ENCODE data around the gene KLHL36.
"Not testable (repeated sequence)": the region's sequence is repeated elsewhere in the genome, so short reads cannot be mapped to it uniquely, and the experiment has no call there.

KLHL36 gene

DNA sequence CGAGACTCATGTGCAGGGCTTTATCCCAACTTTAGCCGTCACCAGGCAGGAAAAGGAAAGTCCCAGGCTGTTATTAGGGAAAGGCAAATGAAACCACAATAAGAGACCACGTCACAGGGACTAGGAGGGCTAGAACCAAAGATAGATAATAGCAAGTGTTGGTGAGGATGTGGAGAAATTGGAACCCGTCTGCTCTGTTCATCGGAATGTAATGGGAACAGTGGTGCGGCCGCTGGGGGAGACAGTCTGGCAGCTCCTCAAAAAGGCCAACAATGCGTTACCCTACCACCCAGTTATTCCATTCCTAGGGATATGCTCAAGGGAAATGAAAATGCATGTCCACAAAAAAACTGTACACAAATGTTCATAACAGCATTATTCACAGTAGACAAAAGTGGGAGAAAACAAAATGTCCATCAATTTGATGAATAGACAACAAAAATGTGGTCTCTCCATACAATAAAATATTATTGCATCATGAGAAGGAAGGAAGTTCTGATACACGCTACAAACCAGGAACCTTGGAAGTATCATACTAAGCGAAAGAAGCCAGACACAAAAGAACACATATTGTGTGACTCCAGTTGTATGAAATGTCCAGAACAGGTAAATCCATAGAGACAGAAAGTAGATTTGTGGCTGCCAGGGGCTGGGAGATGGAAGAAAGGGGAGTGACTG lies 32.0 kb downstream of the KLHL36 start:
- Histone ChIP-seq H3K36me3 (ENCODE audit: control insufficient read depth in 1 of 2, insufficient read depth in 2 of 2, low read length in 2 of 2) (no peaks in the 10 kb centered on the region), H3K4me3 (ENCODE audit: low read depth in 1 of 2, low read length in 2 of 2) (no peak overlapping the region), H3K27ac (ENCODE audit: low read depth, low read length) (no peak overlapping the region), H3K9ac (ENCODE audit: low read depth in 1 of 2, low read length in 2 of 2) (no peak overlapping the region), H3K9me3 (ENCODE audit: control insufficient read depth in 1 of 2, low read length in 2 of 2) (no peaks in the 10 kb centered on the region), H3K4me1 (ENCODE audit: control insufficient read depth in 1 of 2, insufficient read depth in 2 of 2, low read length in 2 of 2) (no peaks in the 10 kb centered on the region), H3K27me3 (ENCODE audit: control insufficient read depth in 1 of 2, insufficient read depth in 2 of 2, low read length in 2 of 2) (peaks cover 0 to 4% of the 10 kb centered on the region in 2 donors)

DNA sequence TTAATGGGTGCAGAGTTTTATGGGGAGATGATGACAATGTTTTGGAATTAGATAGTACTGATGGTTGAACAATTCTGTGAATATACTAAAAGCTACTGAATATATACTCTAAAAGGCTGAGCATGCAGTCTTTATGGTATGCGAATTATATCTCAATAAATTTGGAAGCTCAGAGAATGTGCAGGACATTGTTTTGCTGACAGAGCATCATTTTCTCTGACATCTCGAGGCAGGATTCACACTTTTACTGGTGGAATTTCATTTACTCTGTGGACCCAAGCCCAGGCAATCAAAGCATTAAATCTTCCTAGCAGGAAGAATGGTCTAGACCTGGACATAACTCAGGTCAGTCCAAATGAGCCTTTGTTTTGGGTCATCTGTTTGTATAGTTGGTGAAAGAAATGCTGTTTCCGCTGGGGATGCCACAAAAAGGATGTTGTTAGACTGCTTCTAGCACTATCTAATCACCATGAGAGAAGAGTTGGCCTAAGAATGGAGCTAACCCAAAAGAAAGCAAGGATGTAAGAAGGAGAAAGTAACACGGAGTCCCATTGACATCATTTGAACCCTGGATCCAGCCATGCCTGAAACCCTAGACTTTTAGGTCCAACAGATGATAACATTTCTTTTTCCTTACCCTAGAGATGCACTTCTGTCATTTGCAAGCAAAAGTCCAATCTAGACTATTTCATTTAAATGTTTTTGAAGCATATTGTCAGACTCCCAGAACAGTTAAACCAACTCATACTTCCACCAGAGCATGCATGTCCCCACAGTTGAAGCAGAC lies 32.7 kb downstream of the KLHL36 start:
- Histone ChIP-seq H3K4me1 (ENCODE audit: control insufficient read depth in 1 of 2, insufficient read depth in 2 of 2, low read length in 2 of 2) (no peaks in the 10 kb centered on the region), H3K9ac (ENCODE audit: low read depth in 1 of 2, low read length in 2 of 2) (no peak overlapping the region), H3K27me3 (ENCODE audit: control insufficient read depth in 1 of 2, insufficient read depth in 2 of 2, low read length in 2 of 2) (peaks cover 0 to 4% of the 10 kb centered on the region in 2 donors), H3K4me3 (ENCODE audit: low read depth in 1 of 2, low read length in 2 of 2) (no peak overlapping the region), H3K36me3 (ENCODE audit: control insufficient read depth in 1 of 2, insufficient read depth in 2 of 2, low read length in 2 of 2) (no peaks in the 10 kb centered on the region), H3K9me3 (ENCODE audit: control insufficient read depth in 1 of 2, low read length in 2 of 2) (no peaks in the 10 kb centered on the region), H3K27ac (ENCODE audit: low read depth, low read length) (no peak overlapping the region)

DNA sequence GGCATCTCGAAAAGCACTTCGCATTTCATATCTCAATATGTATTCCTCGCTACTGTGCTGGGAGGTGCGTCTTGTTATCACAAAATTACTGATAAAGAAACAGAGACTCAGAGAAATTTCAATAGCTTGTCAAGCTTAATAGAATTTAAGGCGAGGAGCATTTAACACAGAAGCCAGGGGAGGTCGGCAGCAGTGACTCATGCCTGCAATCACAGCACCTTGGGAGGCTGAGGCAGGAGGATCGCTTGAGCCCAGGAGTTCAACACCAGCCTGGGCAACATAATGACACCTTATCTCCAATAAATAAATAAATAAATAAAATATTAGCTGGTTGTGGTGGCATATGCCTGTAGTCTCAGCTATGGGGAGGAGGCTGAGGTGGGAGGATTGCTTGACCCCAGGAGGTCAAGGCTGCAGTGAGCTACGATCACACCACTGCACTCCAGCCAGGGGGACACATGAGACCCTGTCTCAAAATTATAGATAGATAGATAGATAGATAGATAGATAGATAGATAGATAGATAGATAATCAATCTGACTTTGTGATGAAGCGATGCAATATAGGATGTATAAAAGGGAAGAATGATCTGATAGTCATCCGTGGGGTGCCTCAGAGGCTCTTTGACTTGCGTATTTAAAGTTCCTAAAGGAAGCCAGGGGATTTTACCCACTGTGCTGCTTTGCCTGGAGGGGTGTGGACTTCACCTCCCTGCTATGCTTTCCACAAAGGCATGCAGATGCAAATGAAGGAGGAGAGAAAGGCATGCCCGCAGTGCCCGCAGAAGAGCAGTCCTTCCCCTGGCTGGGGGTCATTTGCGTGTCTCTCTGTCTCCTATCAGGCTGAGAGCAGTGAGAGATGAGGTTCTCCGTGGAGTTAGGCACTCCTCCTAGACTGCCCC lies 35.6 kb downstream of the KLHL36 start:
- H3K9ac ChIP-seq (ENCODE audit: low read depth in 1 of 2, low read length in 2 of 2): no peak overlapping the region
- H3K4me3 ChIP-seq (ENCODE audit: low read depth in 1 of 2, low read length in 2 of 2): no peak overlapping the region
- H3K27me3 ChIP-seq (ENCODE audit: control insufficient read depth in 1 of 2, insufficient read depth in 2 of 2, low read length in 2 of 2): peaks cover 0 to 4% of the 10 kb centered on the region in 2 donors
- H3K4me1 ChIP-seq (ENCODE audit: control insufficient read depth in 1 of 2, insufficient read depth in 2 of 2, low read length in 2 of 2): no peaks in the 10 kb centered on the region
- no peak overlapping the region for H3K27ac ChIP-seq (ENCODE audit: low read depth, low read length)
- H3K36me3 ChIP-seq (ENCODE audit: control insufficient read depth in 1 of 2, insufficient read depth in 2 of 2, low read length in 2 of 2): no peaks in the 10 kb centered on the region
- no peaks in the 10 kb centered on the region for H3K9me3 ChIP-seq (ENCODE audit: control insufficient read depth in 1 of 2, low read length in 2 of 2)

DNA sequence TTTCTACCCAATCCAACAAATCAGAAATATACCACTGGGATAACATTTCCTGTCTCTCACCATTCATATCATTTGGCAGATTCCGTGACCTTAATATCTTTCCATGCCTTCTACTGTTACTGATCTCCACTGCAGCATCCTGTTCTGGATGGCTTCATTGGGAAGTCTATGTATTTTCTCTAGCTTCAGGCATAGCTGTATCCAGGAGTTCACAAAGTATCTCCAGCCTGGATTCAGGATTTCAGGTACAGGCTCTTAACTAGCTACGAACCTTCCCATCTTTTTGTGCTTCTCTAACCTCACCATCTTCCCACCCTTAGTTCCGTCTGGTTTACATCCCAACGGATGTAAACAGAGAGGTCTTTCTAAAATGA lies 36.3 kb downstream of the KLHL36 start:
- no peak overlapping the region for H3K9ac ChIP-seq (ENCODE audit: low read depth in 1 of 2, low read length in 2 of 2)
- no peaks in the 10 kb centered on the region for H3K9me3 ChIP-seq (ENCODE audit: control insufficient read depth in 1 of 2, low read length in 2 of 2)
- H3K27ac ChIP-seq (ENCODE audit: low read depth, low read length): no peak overlapping the region
- no peaks in the 10 kb centered on the region for H3K4me1 ChIP-seq (ENCODE audit: control insufficient read depth in 1 of 2, insufficient read depth in 2 of 2, low read length in 2 of 2)
- peaks cover 0 to 4% of the 10 kb centered on the region in 2 donors for H3K27me3 ChIP-seq (ENCODE audit: control insufficient read depth in 1 of 2, insufficient read depth in 2 of 2, low read length in 2 of 2)
- no peak overlapping the region for H3K4me3 ChIP-seq (ENCODE audit: low read depth in 1 of 2, low read length in 2 of 2)
- H3K36me3 ChIP-seq (ENCODE audit: control insufficient read depth in 1 of 2, insufficient read depth in 2 of 2, low read length in 2 of 2): no peaks in the 10 kb centered on the region

DNA sequence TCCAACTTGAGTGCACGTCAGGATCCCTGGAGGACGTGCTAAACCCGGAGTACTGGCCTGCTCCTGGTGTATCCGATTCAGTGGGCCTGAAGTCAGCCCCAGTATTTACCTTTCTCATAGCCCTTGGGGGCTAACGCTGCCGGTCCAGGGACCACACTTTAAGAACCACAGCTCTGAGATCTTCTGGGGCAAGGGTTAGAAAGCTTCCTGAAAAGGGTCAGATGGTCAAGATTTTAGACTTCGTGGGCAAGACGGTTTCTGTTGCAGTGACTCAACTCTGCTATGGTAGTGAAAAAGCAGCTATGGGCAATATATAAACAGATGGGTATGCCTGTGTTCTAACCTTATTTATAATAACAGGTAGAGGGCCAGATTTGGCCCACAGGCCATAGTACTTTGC lies 36.9 kb downstream of the KLHL36 start:
- no peaks in the 10 kb centered on the region for H3K4me1 ChIP-seq (ENCODE audit: control insufficient read depth in 1 of 2, insufficient read depth in 2 of 2, low read length in 2 of 2)
- no peaks in the 10 kb centered on the region for H3K9me3 ChIP-seq (ENCODE audit: control insufficient read depth in 1 of 2, low read length in 2 of 2)
- H3K4me3 ChIP-seq (ENCODE audit: low read depth in 1 of 2, low read length in 2 of 2): no peak overlapping the region
- peaks cover 0 to 4% of the 10 kb centered on the region in 2 donors for H3K27me3 ChIP-seq (ENCODE audit: control insufficient read depth in 1 of 2, insufficient read depth in 2 of 2, low read length in 2 of 2)
- H3K27ac ChIP-seq (ENCODE audit: low read depth, low read length): no peak overlapping the region
- H3K9ac ChIP-seq (ENCODE audit: low read depth in 1 of 2, low read length in 2 of 2): no peak overlapping the region
- H3K36me3 ChIP-seq (ENCODE audit: control insufficient read depth in 1 of 2, insufficient read depth in 2 of 2, low read length in 2 of 2): no peaks in the 10 kb centered on the region

DNA sequence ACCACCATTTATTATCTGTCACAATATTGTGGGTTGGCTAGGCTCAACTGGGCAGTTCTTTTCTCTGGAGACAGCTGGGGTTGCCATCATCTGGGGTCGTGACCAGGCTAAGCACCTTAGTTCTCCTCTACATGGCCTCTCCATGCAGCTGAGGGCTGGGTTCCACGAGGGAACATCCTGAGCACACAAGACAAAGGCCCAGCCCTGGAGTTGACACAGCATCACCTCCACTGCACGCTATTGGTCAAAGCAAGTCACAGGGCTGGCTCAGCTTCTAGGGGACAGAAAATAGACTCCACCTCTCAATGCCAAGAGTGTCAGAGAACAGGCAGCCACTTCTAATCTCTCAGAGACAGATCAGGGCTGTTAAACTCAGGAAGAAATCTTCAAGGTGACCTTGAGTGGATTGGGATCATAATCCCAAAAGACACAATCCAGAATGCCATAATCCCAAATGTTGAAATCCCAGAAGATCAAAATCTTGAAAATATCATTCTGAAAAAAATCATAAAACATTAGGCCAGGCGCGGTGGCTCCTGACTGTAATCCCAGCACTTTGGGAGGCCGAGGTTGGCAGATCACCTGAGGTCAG lies 38.5 kb downstream of the KLHL36 start:
- Histone ChIP-seq H3K27me3 (ENCODE audit: control insufficient read depth in 1 of 2, insufficient read depth in 2 of 2, low read length in 2 of 2) (peaks cover 0 to 4% of the 10 kb centered on the region in 2 donors), H3K9ac (ENCODE audit: low read depth in 1 of 2, low read length in 2 of 2) (no peak overlapping the region), H3K9me3 (ENCODE audit: control insufficient read depth in 1 of 2, low read length in 2 of 2) (no peaks in the 10 kb centered on the region), H3K36me3 (ENCODE audit: control insufficient read depth in 1 of 2, insufficient read depth in 2 of 2, low read length in 2 of 2) (no peaks in the 10 kb centered on the region), H3K27ac (ENCODE audit: low read depth, low read length) (no peak overlapping the region), H3K4me1 (ENCODE audit: control insufficient read depth in 1 of 2, insufficient read depth in 2 of 2, low read length in 2 of 2) (peaks cover 8 to 9% of the 10 kb centered on the region in 2 donors), H3K4me3 (ENCODE audit: low read depth in 1 of 2, low read length in 2 of 2) (no peak overlapping the region)

DNA sequence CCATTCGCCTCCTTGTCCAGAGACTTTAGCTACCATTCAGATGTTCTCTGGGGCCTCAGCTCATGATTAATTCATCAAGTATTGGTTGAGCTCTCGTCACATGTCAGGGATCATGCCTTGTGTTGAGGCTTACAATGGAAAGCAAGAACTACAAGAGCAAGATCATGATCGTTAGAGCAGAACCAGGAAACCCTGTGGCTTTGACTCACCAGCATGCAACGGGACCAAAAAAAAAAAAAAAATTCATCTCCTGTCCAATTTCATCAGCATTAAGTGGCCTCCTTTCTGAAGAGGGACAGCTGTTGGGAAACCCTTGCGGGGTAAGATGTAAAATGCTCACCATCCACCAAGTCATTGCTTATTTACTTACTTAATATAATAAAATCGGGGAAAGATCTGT lies 39.4 kb downstream of the KLHL36 start:
- Histone ChIP-seq H3K4me3 (ENCODE audit: low read depth in 1 of 2, low read length in 2 of 2) (no peak overlapping the region), H3K27me3 (ENCODE audit: control insufficient read depth in 1 of 2, insufficient read depth in 2 of 2, low read length in 2 of 2) (peaks cover 0 to 4% of the 10 kb centered on the region in 2 donors), H3K27ac (ENCODE audit: low read depth, low read length) (no peak overlapping the region), H3K36me3 (ENCODE audit: control insufficient read depth in 1 of 2, insufficient read depth in 2 of 2, low read length in 2 of 2) (no peaks in the 10 kb centered on the region), H3K4me1 (ENCODE audit: control insufficient read depth in 1 of 2, insufficient read depth in 2 of 2, low read length in 2 of 2) (peaks cover 8 to 10% of the 10 kb centered on the region in 2 donors), H3K9me3 (ENCODE audit: control insufficient read depth in 1 of 2, low read length in 2 of 2) (no peaks in the 10 kb centered on the region), H3K9ac (ENCODE audit: low read depth in 1 of 2, low read length in 2 of 2) (no peak overlapping the region)

DNA sequence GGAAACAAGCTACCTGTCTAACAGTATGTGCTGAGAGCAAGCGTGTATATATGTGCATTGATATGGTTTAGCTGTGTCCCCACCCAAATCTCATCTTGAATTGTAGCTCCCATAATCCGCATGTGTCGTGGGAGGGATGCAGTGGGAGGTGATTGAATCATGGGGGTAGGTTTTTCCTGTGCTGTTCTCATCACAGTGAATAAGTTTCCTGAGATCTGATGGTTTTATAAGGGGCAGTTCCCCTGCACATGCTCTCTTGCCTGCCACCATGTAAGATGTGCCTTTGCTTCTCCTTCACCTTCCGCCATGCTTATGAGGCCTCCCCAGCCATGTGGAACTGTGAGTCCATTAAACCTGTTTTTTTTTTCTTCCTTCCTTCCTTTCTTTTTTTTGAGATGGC lies 39.9 kb downstream of the KLHL36 start:
- H3K4me1 ChIP-seq (ENCODE audit: control insufficient read depth in 1 of 2, insufficient read depth in 2 of 2, low read length in 2 of 2): peaks cover 8 to 10% of the 10 kb centered on the region in 2 donors
- H3K4me3 ChIP-seq (ENCODE audit: low read depth in 1 of 2, low read length in 2 of 2); H3K9ac ChIP-seq (ENCODE audit: low read depth in 1 of 2, low read length in 2 of 2); H3K27me3 ChIP-seq (ENCODE audit: control insufficient read depth in 1 of 2, insufficient read depth in 2 of 2, low read length in 2 of 2); H3K27ac ChIP-seq (ENCODE audit: low read depth, low read length); H3K36me3 ChIP-seq (ENCODE audit: control insufficient read depth in 1 of 2, insufficient read depth in 2 of 2, low read length in 2 of 2); H3K9me3 ChIP-seq (ENCODE audit: control insufficient read depth in 1 of 2, low read length in 2 of 2): not testable (repeated sequence)

DNA sequence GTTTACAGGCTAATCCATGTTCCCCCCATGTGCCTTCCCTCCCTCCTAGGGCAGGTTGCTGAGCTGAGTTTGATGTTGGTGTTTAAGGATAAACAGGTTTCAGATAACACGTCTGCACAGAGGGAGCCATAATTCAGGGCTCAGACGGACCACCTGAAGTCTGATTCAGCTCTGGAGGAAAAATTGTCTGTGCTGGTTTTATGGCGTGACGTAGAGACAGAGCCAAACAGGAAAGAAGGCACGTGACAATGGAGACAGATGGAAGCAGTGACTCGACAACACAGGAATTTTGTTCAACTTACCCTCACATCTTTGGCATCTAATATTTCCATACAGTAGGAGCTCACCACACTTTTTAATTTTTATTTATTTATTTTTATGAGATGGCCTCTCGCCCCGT lies 40.8 kb downstream of the KLHL36 start:
- Histone ChIP-seq H3K4me3 (ENCODE audit: low read depth in 1 of 2, low read length in 2 of 2) (no peak overlapping the region), H3K9me3 (ENCODE audit: control insufficient read depth in 1 of 2, low read length in 2 of 2) (no peaks in the 10 kb centered on the region), H3K27ac (ENCODE audit: low read depth, low read length) (no peak overlapping the region), H3K36me3 (ENCODE audit: control insufficient read depth in 1 of 2, insufficient read depth in 2 of 2, low read length in 2 of 2) (no peaks in the 10 kb centered on the region), H3K4me1 (ENCODE audit: control insufficient read depth in 1 of 2, insufficient read depth in 2 of 2, low read length in 2 of 2) (peaks cover 8 to 10% of the 10 kb centered on the region in 2 donors), H3K27me3 (ENCODE audit: control insufficient read depth in 1 of 2, insufficient read depth in 2 of 2, low read length in 2 of 2) (peaks cover 0 to 4% of the 10 kb centered on the region in 2 donors), H3K9ac (ENCODE audit: low read depth in 1 of 2, low read length in 2 of 2) (no peak overlapping the region)

All from duodenal mucosa (tissue), 2 donors.